ENCODE data around the gene GNG5.

The GNG5 gene

GRCh38 chr1:84476225-84476624 is 30.2 kb downstream of the GNG5 start:
- no peak overlapping the region for H2AK5ac ChIP-seq (ENCODE audit: low read depth, low read length)
- H4K91ac ChIP-seq (ENCODE audit: low read depth, low read length, poor library complexity) = no peak overlapping the region
- H3K4ac ChIP-seq (ENCODE audit: low read length) = no peak overlapping the region
- no peak overlapping the region for H3K23ac ChIP-seq (ENCODE audit: low read depth, low read length, poor library complexity)
- H3K9ac ChIP-seq (ENCODE audit: low read depth, low read length, poor library complexity) = no peak overlapping the region
- H3K14ac ChIP-seq (ENCODE audit: low read length) = no peak overlapping the region
- H2BK120ac ChIP-seq (ENCODE audit: low read depth, low read length) = no peak overlapping the region
- H2BK5ac ChIP-seq (ENCODE audit: low read length) = no peak overlapping the region
- H3K4me2 ChIP-seq (ENCODE audit: insufficient read depth, low read length, poor library complexity, severe bottlenecking) = no peak overlapping the region
- no peak overlapping the region for H3K27ac ChIP-seq (replicated peaks; ENCODE audit: low read length)
- H4K8ac ChIP-seq (ENCODE audit: low read depth, low read length) = no peak overlapping the region
- H3K79me1 ChIP-seq (ENCODE audit: low read depth, low read length) = no peaks in the 10 kb centered on the region
- H3K4me3 ChIP-seq (ENCODE audit: low read length in 2 of 2) = no peak overlapping the region
- no CpG with 5 or more reads among the region's 1 CpG for WGBS, 2 donors (ENCODE audit: extremely low coverage in 2 of 2, insufficient read length in 2 of 2, insufficient replicate concordance in 1 of 2)
- peaks cover 0 to 14% (median 3%) of the 10 kb centered on the region in 3 experiments for H3K27me3 ChIP-seq (ENCODE audit: control insufficient read depth in 3 of 3, insufficient read depth in 3 of 3, low read depth in 1 of 3, low read length in 3 of 3)
- H2BK15ac ChIP-seq (ENCODE audit: low read length) = no peak overlapping the region
- H3K9me3 ChIP-seq (replicated peaks in 1 of 2; ENCODE audit: control insufficient read depth in 2 of 2, insufficient read depth in 1 of 2, low read depth in 1 of 2, low read length in 2 of 2) = peaks cover 2 to 13% of the 10 kb centered on the region in 2 donors
- peaks cover 0 to 5% of the 10 kb centered on the region in 2 donors for H3K36me3 ChIP-seq (replicated peaks in 1 of 2; ENCODE audit: control insufficient read depth in 2 of 2, insufficient read depth in 2 of 2, low read length in 2 of 2)
- H2BK12ac ChIP-seq (ENCODE audit: low read length) = no peak overlapping the region
- no peak for DNase-seq (ENCODE audit: low spot score)
- no peak overlapping the region for H3K18ac ChIP-seq (ENCODE audit: low read length)
- no peak overlapping the region for H2AFZ ChIP-seq (ENCODE audit: low read length)
- peaks cover 0 to 3% of the 10 kb centered on the region in 2 donors for H3K4me1 ChIP-seq (ENCODE audit: control insufficient read depth in 2 of 2, insufficient read depth in 1 of 2, low read depth in 1 of 2, low read length in 2 of 2)

GRCh38 chr1:84467298-84467697 is 39.1 kb downstream of the GNG5 start:
- no peak overlapping the region for H3K23ac ChIP-seq (ENCODE audit: low read depth, low read length, poor library complexity)
- no peak overlapping the region for H3K18ac ChIP-seq (ENCODE audit: low read length)
- H3K4ac ChIP-seq (ENCODE audit: low read length) = no peak overlapping the region
- no peaks in the 10 kb centered on the region for H3K36me3 ChIP-seq (replicated peaks in 1 of 2; ENCODE audit: control insufficient read depth in 2 of 2, insufficient read depth in 2 of 2, low read length in 2 of 2)
- no peak overlapping the region for H2BK15ac ChIP-seq (ENCODE audit: low read length)
- H3K4me1 ChIP-seq (ENCODE audit: control insufficient read depth in 2 of 2, insufficient read depth in 1 of 2, low read depth in 1 of 2, low read length in 2 of 2) = no peaks in the 10 kb centered on the region
- H3K14ac ChIP-seq (ENCODE audit: low read length) = no peak overlapping the region
- no peaks in the 10 kb centered on the region for H3K79me1 ChIP-seq (ENCODE audit: low read depth, low read length)
- H3K9ac ChIP-seq (ENCODE audit: low read depth, low read length, poor library complexity) = no peak overlapping the region
- no peak overlapping the region for H4K91ac ChIP-seq (ENCODE audit: low read depth, low read length, poor library complexity)
- no peak for DNase-seq (ENCODE audit: low spot score)
- H2BK5ac ChIP-seq (ENCODE audit: low read length) = no peak overlapping the region
- no peak overlapping the region for H3K4me3 ChIP-seq (ENCODE audit: low read length in 2 of 2)
- H3K9me3 ChIP-seq (replicated peaks in 1 of 2; ENCODE audit: control insufficient read depth in 2 of 2, insufficient read depth in 1 of 2, low read depth in 1 of 2, low read length in 2 of 2) = no peaks in the 10 kb centered on the region
- H4K8ac ChIP-seq (ENCODE audit: low read depth, low read length) = no peak overlapping the region
- peaks cover 0 to 6% (median 2%) of the 10 kb centered on the region in 3 experiments for H3K27me3 ChIP-seq (ENCODE audit: control insufficient read depth in 3 of 3, insufficient read depth in 3 of 3, low read depth in 1 of 3, low read length in 3 of 3)
- H2BK120ac ChIP-seq (ENCODE audit: low read depth, low read length) = no peak overlapping the region
- no peak overlapping the region for H2AK5ac ChIP-seq (ENCODE audit: low read depth, low read length)
- no peak overlapping the region for H2AFZ ChIP-seq (ENCODE audit: low read length)
- H3K4me2 ChIP-seq (ENCODE audit: insufficient read depth, low read length, poor library complexity, severe bottlenecking) = no peak overlapping the region
- H2BK12ac ChIP-seq (ENCODE audit: low read length) = no peak overlapping the region
- H3K27ac ChIP-seq (replicated peaks; ENCODE audit: low read length) = no peak overlapping the region

GRCh38 chr1:84462118-84462517 is 44.3 kb downstream of the GNG5 start:
- Histone ChIP-seq H3K4me1 (ENCODE audit: control insufficient read depth in 2 of 2, insufficient read depth in 1 of 2, low read depth in 1 of 2, low read length in 2 of 2) (no peaks in the 10 kb centered on the region), H4K8ac (ENCODE audit: low read depth, low read length) (no peak overlapping the region), H3K4me2 (ENCODE audit: insufficient read depth, low read length, poor library complexity, severe bottlenecking) (no peak overlapping the region)

GRCh38 chr1:84452436-84452835 is 53.9 kb downstream of the GNG5 start:
- Histone ChIP-seq H2AFZ (ENCODE audit: low read length) (no peak overlapping the region), H3K36me3 (replicated peaks in 1 of 2; ENCODE audit: control insufficient read depth in 2 of 2, insufficient read depth in 2 of 2, low read length in 2 of 2) (no peaks in the 10 kb centered on the region), H2AK5ac (ENCODE audit: low read depth, low read length) (no peak overlapping the region), H4K8ac (ENCODE audit: low read depth, low read length) (no peak overlapping the region), H3K18ac (ENCODE audit: low read length) (no peak overlapping the region), H3K23ac (ENCODE audit: low read depth, low read length, poor library complexity) (no peak overlapping the region), H2BK120ac (ENCODE audit: low read depth, low read length) (no peak overlapping the region), H2BK12ac (ENCODE audit: low read length) (no peak overlapping the region), H3K4ac (ENCODE audit: low read length) (no peak overlapping the region), H3K27ac (replicated peaks; ENCODE audit: low read length) (no peak overlapping the region), H4K91ac (ENCODE audit: low read depth, low read length, poor library complexity) (no peak overlapping the region), H3K79me1 (ENCODE audit: low read depth, low read length) (no peaks in the 10 kb centered on the region), H3K4me3 (ENCODE audit: low read length in 2 of 2) (no peak overlapping the region), H2BK5ac (ENCODE audit: low read length) (no peak overlapping the region), H3K9me3 (replicated peaks in 1 of 2; ENCODE audit: control insufficient read depth in 2 of 2, insufficient read depth in 1 of 2, low read depth in 1 of 2, low read length in 2 of 2) (no peaks in the 10 kb centered on the region), H3K14ac (ENCODE audit: low read length) (no peak overlapping the region), H3K4me2 (ENCODE audit: insufficient read depth, low read length, poor library complexity, severe bottlenecking) (no peak overlapping the region), H3K4me1 (ENCODE audit: control insufficient read depth in 2 of 2, insufficient read depth in 1 of 2, low read depth in 1 of 2, low read length in 2 of 2) (no peaks in the 10 kb centered on the region), H3K9ac (ENCODE audit: low read depth, low read length, poor library complexity) (no peak overlapping the region), H2BK15ac (ENCODE audit: low read length) (no peak overlapping the region), H3K27me3 (ENCODE audit: control insufficient read depth in 3 of 3, insufficient read depth in 3 of 3, low read depth in 1 of 3, low read length in 3 of 3) (peaks cover 0 to 9% (median 0%) of the 10 kb centered on the region in 3 experiments)
- no peak for DNase-seq (ENCODE audit: low spot score)
- WGBS, 2 donors (ENCODE audit: extremely low coverage in 2 of 2, insufficient read length in 2 of 2, insufficient replicate concordance in 1 of 2) = no CpG with 5 or more reads among the region's 3 CpGs

More at GRCh38 chr1:84462118-84462517, 44.3 kb downstream of the GNG5 start:
- WGBS, 2 donors (ENCODE audit: extremely low coverage in 2 of 2, insufficient read length in 2 of 2, insufficient replicate concordance in 1 of 2) = no CpG with 5 or more reads among the region's 1 CpG
- Histone ChIP-seq H2BK15ac (ENCODE audit: low read length) (no peak overlapping the region), H3K27me3 (ENCODE audit: control insufficient read depth in 3 of 3, insufficient read depth in 3 of 3, low read depth in 1 of 3, low read length in 3 of 3) (peaks cover 0 to 11% (median 2%) of the 10 kb centered on the region in 3 experiments), H3K4ac (ENCODE audit: low read length) (no peak overlapping the region), H3K18ac (ENCODE audit: low read length) (no peak overlapping the region), H3K27ac (replicated peaks; ENCODE audit: low read length) (no peak overlapping the region), H3K79me1 (ENCODE audit: low read depth, low read length) (no peaks in the 10 kb centered on the region), H2AK5ac (ENCODE audit: low read depth, low read length) (no peak overlapping the region), H3K9ac (ENCODE audit: low read depth, low read length, poor library complexity) (no peak overlapping the region), H3K36me3 (replicated peaks in 1 of 2; ENCODE audit: control insufficient read depth in 2 of 2, insufficient read depth in 2 of 2, low read length in 2 of 2) (no peaks in the 10 kb centered on the region), H2BK5ac (ENCODE audit: low read length) (no peak overlapping the region), H3K14ac (ENCODE audit: low read length) (no peak overlapping the region), H4K91ac (ENCODE audit: low read depth, low read length, poor library complexity) (no peak overlapping the region), H3K23ac (ENCODE audit: low read depth, low read length, poor library complexity) (no peak overlapping the region), H2BK120ac (ENCODE audit: low read depth, low read length) (no peak overlapping the region), H3K9me3 (replicated peaks in 1 of 2; ENCODE audit: control insufficient read depth in 2 of 2, insufficient read depth in 1 of 2, low read depth in 1 of 2, low read length in 2 of 2) (no peaks in the 10 kb centered on the region), H3K4me3 (ENCODE audit: low read length in 2 of 2) (no peak overlapping the region), H2AFZ (ENCODE audit: low read length) (no peak overlapping the region), H2BK12ac (ENCODE audit: low read length) (no peak overlapping the region)
- DNase-seq (ENCODE audit: low spot score) = no peak

Data from neuronal stem cell (in vitro differentiated cells).